ENCODE measurements around the gene TPM3. TPM values are rescaled to one million over a fixed set of nuclear protein-coding genes. Genes with fewer than 3 reads are reported as not detected.

TPM3 gene
- total and polyA plus RNA-seq, 9 of the 15 experiments (the other 6 are each of a cell fraction or from before 2014, with no cell fraction given): 202 to 604 (median 421) TPM

GRCh38 chr1:154219541-154219940 lies 27.6 kb upstream of the TPM3 start (continued):
- TF ChIP-seq ZNF318 (IDR thresholded peaks at IDR 0.05; ENCODE audit: borderline replicate concordance in 1 of 2, low read depth in 1 of 2) (no peak), HNRNPH1 (optimal IDR thresholded peaks at IDR 0.05; ENCODE audit: low read depth, low read length) (no peak), ERF (CRISPR knock-in tag; IDR thresholded peaks at IDR 0.05) (no peak), HES1 (IDR thresholded peaks at IDR 0.05; ENCODE audit: low read depth) (no peak), SIN3B (IDR thresholded peaks at IDR 0.05; ENCODE audit: low read depth) (no peak), HLTF (IDR thresholded peaks at IDR 0.05) (no peak), ETV1 (tag; conservative IDR thresholded peaks at IDR 0.05; ENCODE audit: low read depth) (no peak), MGA (IDR thresholded peaks at IDR 0.05) (peak; percentile 35; the same call in 1 of the 2 replicates)

Measured in K562 (cell line).